Keratinocyte (primary cell): ENCODE results near the gene EMX2. TPM values are rescaled to one million over a fixed set of nuclear protein-coding genes. Genes with fewer than 3 reads are reported as not detected.

ENCODE experiments used
- DNase-seq: peaks from one replicate; pipeline ENCODE4 v3.0.0-alpha.2; 2011; ENCODE audit warnings: low read depth, missing footprints, low spot score
- FAIRE-seq: peaks from 2 replicates; lab custom pipeline; 2011; peaks lifted over from hg19 to GRCh38; lab: Jason Lieb, UNC
- H2AFZ ChIP-seq: 2 replicates; pipeline ENCODE4 v1.6.0; 2012; ENCODE audit warnings: low read length, control low read depth, inconsistent platforms; ENCODE audit not compliant: control insufficient read depth
- H3K27ac ChIP-seq: 2 replicates; pipeline ENCODE4 v1.5.1; 2011; ENCODE audit warnings: low read length; ENCODE audit not compliant: control insufficient read depth, insufficient read depth
- H3K27me3 ChIP-seq: 3 replicates; pipeline ENCODE4 v1.6.0; 2011; ENCODE audit warnings: low read length; ENCODE audit not compliant: control insufficient read depth, insufficient read depth; ENCODE audit errors: extremely low read depth
- H3K36me3 ChIP-seq, 2 experiments: 2 replicates in 1 of 2; 3 replicates in 1 of 2; pipeline ENCODE4 v1.5.1; 2011; ENCODE audit warnings: low read length in 2 of 2, mild to moderate bottlenecking in 1 of 2; ENCODE audit not compliant: control insufficient read depth in 2 of 2, insufficient read depth in 2 of 2; ENCODE audit errors: extremely low read depth in 1 of 2
- H3K4me1 ChIP-seq: 3 replicates; pipeline ENCODE4 v1.5.1; 2011; ENCODE audit warnings: low read length; ENCODE audit not compliant: control insufficient read depth, insufficient read depth; ENCODE audit errors: extremely low read depth
- H3K4me2 ChIP-seq: 3 replicates; pipeline ENCODE4 v1.6.0; 2011; ENCODE audit warnings: low read depth, low read length; ENCODE audit not compliant: control insufficient read depth, insufficient read depth; ENCODE audit errors: extremely low read depth
- H3K4me3 ChIP-seq, 3 experiments: fragments of 200-600 bp in 1 of 3; sonication (generic) in 1 of 3; 2 replicates in 2 of 3; 3 replicates in 1 of 3; pipeline ENCODE4 v1.5.1; 2011 to 2016; ENCODE audit warnings: low read length in 3 of 3, mild to moderate bottlenecking in 3 of 3, control low read depth in 2 of 3, inconsistent platforms in 1 of 3, low read depth in 1 of 3, mixed read lengths in 1 of 3, mixed run types in 1 of 3, moderate library complexity in 1 of 3; ENCODE audit not compliant: control insufficient read depth in 2 of 3, insufficient read depth in 2 of 3; ENCODE audit errors: extremely low read depth in 1 of 3
- H3K79me2 ChIP-seq: 2 replicates; pipeline ENCODE4 v1.6.0; 2012; ENCODE audit warnings: low read length; ENCODE audit not compliant: control insufficient read depth, insufficient read depth
- H3K9ac ChIP-seq: 3 replicates; pipeline ENCODE4 v1.6.0; 2011; ENCODE audit warnings: low read length; ENCODE audit not compliant: control insufficient read depth, insufficient read depth; ENCODE audit errors: extremely low read depth
- H3K9me1 ChIP-seq: 3 replicates; pipeline ENCODE4 v1.6.0; 2011; ENCODE audit warnings: low read length; ENCODE audit not compliant: control insufficient read depth, insufficient read depth; ENCODE audit errors: extremely low read depth
- H3K9me3 ChIP-seq: 2 replicates; pipeline ENCODE4 v1.5.1; 2012; ENCODE audit warnings: low read depth, low read length; ENCODE audit not compliant: control insufficient read depth
- H4K20me1 ChIP-seq: 3 replicates; pipeline ENCODE4 v1.6.0; 2011; ENCODE audit warnings: low read length; ENCODE audit not compliant: control insufficient read depth, insufficient read depth; ENCODE audit errors: extremely low read depth
- EZH2 ChIP-seq: IDR thresholded peaks from one replicate; pipeline ENCODE4 v1.6.1; 2012; ENCODE audit warnings: inconsistent platforms, mild to moderate bottlenecking, low read length, moderate library complexity
- dilution Hi-C: fragments of 300-500 bp; cut with MboI; formaldehyde crosslinking; loops from one replicate; pipeline ENCODE4 v1.7.0; 2020; ENCODE audit warnings: low sequenced_read_pairs; ENCODE audit not compliant: extremely low pct_ligation_motif_present
- polyA plus RNA-seq, 5 experiments: library from polyadenylated mRNA; depleted of rRNA in 3 of 5; stranded (reverse) in 3 of 5; stranded (forward) in 1 of 5; unstranded in 1 of 5; fragments of >200 nt; gene quantifications; 1 replicate in 1 of 5; 2 replicates in 3 of 5; 3 replicates in 1 of 5; pipeline versions ENCODE4 v1.2.1 to v1.2.3, GENCODE V29; 2011 to 2012; ENCODE audit warnings: missing spikeins in 2 of 5, low read depth in 1 of 5, low replicate concordance in 1 of 5
- TF ChIP-seq, protein P1 (sequence below), 3 experiments: IDR thresholded peaks in 1 of 3; conservative IDR thresholded peaks in 1 of 3; optimal IDR thresholded peaks in 1 of 3; 2 replicates in 2 of 3; 3 replicates in 1 of 3; pipeline versions ENCODE3 to v1.5.1; 2011; ENCODE audit warnings: low read length in 3 of 3, mild to moderate bottlenecking in 3 of 3, moderate library complexity in 2 of 3, control low read depth in 1 of 3, inconsistent platforms in 1 of 3; ENCODE audit not compliant: insufficient read depth in 2 of 3; ENCODE audit errors: extremely low read depth in 1 of 3

EMX2 gene
- polyA plus RNA-seq, 1 donor (not counting 4 experiments of a cell fraction or from before 2014, with no cell fraction given), result 2.8 TPM

- Histone ChIP-seq H2AFZ (no peak overlapping the region), H3K36me3 (no peaks in the 10 kb centered on the region), H3K4me3 (no peak overlapping the region), H3K9me1 (no peaks in the 10 kb centered on the region), H3K4me2 (no peak overlapping the region), H4K20me1 (no peaks in the 10 kb centered on the region), H3K79me2 (no peaks in the 10 kb centered on the region), H3K27me3 (peaks cover 15% of the 10 kb centered on the region), H3K27ac (no peak overlapping the region), H3K9me3 (no peaks in the 10 kb centered on the region), H3K4me1 (no peaks in the 10 kb centered on the region), H3K9ac (no peak overlapping the region)
- no peak for DNase-seq
- no peak for TF ChIP-seq EZH2
- TF ChIP-seq, protein P1, sequence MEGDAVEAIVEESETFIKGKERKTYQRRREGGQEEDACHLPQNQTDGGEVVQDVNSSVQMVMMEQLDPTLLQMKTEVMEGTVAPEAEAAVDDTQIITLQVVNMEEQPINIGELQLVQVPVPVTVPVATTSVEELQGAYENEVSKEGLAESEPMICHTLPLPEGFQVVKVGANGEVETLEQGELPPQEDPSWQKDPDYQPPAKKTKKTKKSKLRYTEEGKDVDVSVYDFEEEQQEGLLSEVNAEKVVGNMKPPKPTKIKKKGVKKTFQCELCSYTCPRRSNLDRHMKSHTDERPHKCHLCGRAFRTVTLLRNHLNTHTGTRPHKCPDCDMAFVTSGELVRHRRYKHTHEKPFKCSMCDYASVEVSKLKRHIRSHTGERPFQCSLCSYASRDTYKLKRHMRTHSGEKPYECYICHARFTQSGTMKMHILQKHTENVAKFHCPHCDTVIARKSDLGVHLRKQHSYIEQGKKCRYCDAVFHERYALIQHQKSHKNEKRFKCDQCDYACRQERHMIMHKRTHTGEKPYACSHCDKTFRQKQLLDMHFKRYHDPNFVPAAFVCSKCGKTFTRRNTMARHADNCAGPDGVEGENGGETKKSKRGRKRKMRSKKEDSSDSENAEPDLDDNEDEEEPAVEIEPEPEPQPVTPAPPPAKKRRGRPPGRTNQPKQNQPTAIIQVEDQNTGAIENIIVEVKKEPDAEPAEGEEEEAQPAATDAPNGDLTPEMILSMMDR (optimal IDR thresholded peaks at IDR 0.05 in 1 of 3, IDR thresholded peaks at IDR 0.05 in 1 of 3, conservative IDR thresholded peaks at IDR 0.05 in 1 of 3; ENCODE audit: extremely low read depth in 1 of 3, insufficient read depth in 2 of 3, low read length in 3 of 3), result no peak
- dilution Hi-C loops, result no loop called here
- no peak for FAIRE-seq
These were observed 4.1 kb downstream of the EMX2 start for GRCh38 chr10:117546581-117547015.

GRCh38 chr10:117547016-117547715 lies 4.6 kb downstream of the EMX2 start:
- no peaks in the 10 kb centered on the region for H3K36me3 ChIP-seq
- H3K27ac ChIP-seq, result no peak overlapping the region
- H4K20me1 ChIP-seq, result no peaks in the 10 kb centered on the region
- H2AFZ ChIP-seq, result no peak overlapping the region
- no peaks in the 10 kb centered on the region for H3K79me2 ChIP-seq
- peaks cover 21% of the 10 kb centered on the region for H3K27me3 ChIP-seq
- no peaks in the 10 kb centered on the region for H3K9me1 ChIP-seq
- no peak overlapping the region for H3K4me2 ChIP-seq
- H3K4me3 ChIP-seq, result no peak overlapping the region
- no peaks in the 10 kb centered on the region for H3K4me1 ChIP-seq
- TF ChIP-seq EZH2, result no peak
- TF ChIP-seq, protein P1 (optimal IDR thresholded peaks at IDR 0.05 in 1 of 3, IDR thresholded peaks at IDR 0.05 in 1 of 3, conservative IDR thresholded peaks at IDR 0.05 in 1 of 3; ENCODE audit: extremely low read depth in 1 of 3, insufficient read depth in 2 of 3, low read length in 3 of 3), result no peak
- DNase-seq (no peak), FAIRE-seq (no peak)
- dilution Hi-C loops, result no loop called here
- H3K9ac ChIP-seq, result no peak overlapping the region
- no peaks in the 10 kb centered on the region for H3K9me3 ChIP-seq
